NCI-H1092 (cell line): ENCODE results near the gene GAS2L2.
"Not testable (repeated sequence)": the region's sequence is repeated elsewhere in the genome, so short reads cannot be mapped to it uniquely, and the experiment has no call there.

Source experiments
- DNase-seq: peaks from one replicate; lab custom pipeline; 2025; lab: John Stamatoyannopoulos, UW

GAS2L2 gene

DNA sequence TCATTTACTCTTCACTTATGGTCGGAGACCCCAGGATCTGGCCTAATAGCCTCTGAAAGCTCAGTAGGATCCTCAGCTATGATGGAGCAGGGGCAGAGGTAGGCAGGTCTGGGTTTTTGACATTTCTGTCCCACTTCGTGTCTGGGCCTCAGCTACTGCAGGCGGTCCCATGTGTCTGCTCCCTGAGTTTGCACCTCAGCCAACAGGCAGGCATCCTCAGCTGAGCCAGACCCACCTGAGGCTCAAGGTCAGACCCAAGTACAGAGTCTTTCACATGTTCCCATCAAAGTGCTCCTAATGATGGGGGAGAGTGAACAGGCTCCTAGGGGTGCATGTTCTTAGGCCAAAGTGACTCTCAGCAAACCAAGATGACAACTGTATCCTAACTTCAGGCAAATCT is 24.5 kb downstream of the GAS2L2 start:
- DNase-seq, result no peak

DNA sequence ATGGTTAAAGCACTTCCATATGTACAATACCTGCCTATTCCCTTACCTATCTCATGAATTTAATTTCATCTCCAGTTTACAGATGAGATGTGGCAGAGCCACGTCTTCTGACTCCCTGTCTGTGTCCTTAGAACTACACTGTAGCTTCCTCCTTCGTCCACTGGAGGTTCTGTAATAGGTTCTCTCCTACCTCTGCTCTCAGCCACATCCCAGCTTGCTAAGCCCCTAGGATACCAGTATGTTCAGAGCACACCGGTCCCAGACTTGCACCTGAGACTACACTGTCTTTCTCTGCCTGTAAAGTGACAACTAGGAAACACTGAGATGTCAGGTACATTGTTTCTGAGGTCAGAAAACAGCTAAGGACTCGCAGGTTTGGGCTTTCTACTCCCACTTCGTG is 25.4 kb downstream of the GAS2L2 start:
- no peak for DNase-seq

DNA sequence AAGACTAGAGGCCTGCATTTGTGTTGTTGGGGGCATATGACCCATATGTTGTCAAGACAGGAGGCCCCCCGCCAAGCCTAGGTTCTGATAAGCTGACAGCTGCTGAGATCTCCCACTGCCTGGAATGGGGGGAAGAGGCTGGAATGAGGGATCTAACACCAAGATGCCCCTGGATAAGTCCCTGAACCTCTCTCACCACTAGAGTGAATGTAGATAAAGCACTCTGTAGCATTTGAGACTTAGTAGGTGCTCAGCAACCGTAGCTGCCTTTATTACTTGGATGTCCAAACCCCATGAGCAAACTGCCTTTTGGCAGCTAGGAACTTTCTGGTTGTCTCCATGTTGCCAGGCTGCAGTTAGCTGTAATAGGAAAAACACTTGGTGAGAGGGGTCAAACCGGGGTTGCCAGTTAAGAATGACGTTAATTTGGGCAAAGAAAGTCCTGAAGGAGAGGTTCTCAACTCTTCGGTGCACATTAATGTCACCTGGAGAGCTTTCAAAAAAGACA is 26.0 kb downstream of the GAS2L2 start:
- no peak for DNase-seq

DNA sequence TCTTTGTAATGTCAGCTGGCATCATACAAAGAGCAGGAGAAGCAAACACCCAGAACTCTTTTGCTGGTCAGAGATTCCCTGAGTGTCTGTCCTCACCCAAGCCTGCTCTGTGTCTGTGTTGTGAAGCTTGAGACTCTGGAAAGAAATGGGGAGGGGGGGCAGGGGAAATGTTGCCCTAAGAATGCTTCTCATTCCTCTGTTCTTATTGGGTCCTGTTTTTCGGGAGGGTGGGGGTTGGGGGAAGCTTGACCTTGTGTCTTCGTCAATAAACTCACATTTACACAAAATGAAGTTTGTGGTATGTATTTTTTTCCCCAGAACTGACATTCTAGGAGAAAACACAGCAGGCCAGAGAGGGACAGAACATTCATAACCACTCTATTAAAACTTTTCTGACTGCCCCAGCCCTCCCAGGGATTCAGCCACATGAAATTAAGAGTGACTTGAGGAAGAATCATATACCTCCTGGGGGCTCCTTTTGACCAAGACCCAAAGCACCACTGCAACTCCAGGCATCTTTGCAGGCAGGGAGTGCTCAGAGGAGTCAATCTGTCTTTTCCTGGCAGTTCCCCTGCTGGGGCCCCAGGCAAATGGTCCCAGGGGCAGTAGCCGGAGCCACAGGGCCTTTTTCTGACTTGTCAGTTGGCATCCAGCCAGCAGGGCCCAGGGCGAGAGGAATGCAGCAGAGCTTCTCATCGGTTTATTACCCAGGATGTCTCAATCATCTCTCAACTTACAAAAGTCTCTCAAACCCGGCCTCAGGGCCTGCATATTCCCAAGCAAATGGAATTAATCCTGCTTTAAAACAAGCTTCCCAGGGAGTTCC is 26.7 kb downstream of the GAS2L2 start:
- no peak for DNase-seq

DNA sequence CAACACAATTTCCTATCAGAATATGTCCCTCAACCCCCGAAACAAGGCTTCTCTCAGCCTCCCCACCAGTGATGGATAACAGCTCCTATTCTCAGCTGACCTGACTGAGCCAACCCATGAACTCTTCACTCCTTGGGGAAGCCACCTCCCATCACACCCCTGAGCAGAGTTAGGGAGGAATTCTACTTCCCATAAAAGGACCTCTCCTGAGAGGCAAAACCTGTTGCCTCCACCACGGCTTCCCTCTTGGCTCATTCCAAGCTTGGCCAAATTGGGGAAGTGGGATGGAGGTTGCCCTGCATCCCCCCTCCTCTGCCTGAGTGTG is 27.3 kb downstream of the GAS2L2 start:
- DNase-seq, result no peak

DNA sequence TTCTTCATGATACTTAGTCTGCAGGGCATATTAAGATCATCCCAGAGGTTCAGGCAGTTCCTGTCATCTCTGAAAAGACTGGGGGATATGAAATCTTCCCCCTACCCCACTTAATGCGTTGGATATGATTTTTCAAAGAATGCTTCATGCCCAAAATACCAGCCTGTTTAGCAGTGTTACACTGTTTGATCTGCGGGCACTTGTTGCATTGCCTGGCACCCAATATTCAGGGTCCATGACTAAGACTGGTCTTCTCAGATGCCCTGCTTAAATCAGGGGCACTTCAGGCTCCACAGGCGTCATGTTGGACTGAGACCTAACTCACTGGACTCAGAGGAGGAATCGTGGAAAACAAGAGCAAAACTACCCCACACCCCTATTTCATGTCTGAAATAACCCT is 28.0 kb downstream of the GAS2L2 start:
- DNase-seq, result no peak

DNA sequence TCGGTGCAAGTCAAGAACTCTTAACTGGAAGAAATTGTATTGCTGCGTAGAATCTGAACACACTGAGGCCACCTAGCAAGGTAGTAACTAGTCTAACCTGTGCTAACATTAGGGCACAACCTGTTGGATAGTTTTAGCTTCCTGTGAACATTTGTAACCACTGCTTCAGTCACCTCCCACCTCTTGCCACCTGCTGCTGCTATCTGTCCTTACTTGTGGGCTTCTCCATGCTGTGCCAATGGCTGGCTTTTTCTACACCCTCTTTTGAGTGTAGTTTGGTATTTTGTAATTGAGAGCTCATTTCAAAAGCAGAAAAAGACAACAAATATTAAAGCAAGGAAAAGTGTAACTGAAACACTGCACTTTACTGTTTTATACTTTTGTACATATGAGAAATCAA is 29.3 kb downstream of the GAS2L2 start:
- no peak for DNase-seq

DNA sequence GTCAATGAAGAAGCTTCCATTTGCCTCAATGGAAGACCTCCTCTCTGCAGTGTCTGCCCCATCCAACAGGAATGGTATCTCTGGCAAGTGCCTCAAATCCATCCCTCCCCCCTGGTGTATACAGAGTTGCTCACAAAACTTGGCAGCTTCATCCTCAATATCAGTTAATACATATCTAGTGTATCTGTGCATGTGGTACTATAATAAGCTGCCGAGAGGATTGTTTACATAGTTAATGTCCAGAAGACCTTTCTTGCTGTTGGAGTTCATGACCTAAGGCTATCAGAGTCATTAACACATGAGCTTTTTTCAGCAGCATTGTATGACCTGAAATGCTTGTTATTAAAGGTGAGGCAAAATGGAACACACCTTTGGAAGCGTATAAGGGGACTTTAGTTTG is 35.6 kb downstream of the GAS2L2 start:
- no peak for DNase-seq

DNA sequence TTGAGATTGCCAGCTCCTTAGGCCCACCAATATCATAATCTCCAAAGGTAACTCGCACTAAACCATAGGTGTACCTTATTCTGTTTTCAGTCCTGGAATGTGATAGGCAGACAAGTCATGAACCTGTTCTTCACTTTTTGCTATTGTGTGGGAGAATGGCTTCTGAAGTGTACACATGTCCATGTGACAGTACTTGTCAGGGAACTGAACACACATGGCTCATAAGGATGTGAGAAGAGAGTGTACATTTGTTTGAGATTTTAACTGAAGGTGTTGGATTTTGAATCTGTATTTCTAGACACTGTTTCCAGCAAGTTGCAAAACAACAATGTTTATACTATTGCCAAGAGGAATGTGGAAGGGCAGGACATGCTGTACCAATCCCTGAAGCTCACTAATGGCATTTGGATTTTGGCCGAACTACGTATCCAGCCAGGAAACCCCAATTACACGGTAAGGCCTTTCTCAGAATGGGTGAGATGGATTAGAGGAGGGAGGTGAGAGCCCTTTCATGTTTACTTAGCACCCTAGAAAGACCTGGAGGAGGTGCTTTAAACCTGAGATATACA is 36.1 kb downstream of the GAS2L2 start:
- DNase-seq, result no peak

DNA sequence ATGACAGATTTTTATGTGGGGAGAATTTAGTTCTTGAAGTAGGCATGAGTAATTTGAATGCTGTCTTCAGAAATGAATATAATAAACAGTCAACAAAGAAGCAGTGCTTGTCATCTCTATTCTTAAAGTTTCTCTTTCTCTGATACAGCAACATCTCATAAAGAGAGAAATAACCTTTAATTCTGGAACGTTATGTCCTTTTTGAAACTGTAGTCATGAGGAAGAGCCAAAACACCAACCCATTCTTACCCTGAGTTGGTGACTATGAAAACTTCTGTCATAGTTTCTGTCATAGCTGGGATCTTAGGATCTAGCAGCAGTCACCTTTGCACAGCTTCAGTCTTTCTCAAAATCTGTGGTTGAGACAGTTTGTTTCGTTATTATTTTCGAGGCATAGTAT is 36.9 kb downstream of the GAS2L2 start:
- DNase-seq, result no peak

DNA sequence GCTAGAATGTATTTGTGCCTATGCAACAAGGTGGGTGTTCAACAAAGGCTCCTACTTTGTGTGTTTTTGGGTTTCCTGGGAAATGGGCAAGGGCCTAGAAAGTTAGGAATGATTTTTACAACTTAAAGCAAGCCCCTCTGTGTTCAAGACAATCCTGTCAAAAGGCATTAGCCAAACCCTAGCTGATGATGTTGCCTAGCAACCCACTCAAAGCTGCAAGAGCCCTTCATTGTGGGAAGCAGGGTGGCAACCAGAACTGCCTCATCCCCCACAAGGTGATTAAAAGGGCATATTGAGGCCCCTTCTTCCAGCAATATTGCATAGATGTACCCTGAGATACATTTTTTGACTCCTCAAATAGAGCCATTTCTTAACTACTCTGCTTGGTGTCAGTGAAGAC is 37.6 kb downstream of the GAS2L2 start:
- DNase-seq, result no peak

DNA sequence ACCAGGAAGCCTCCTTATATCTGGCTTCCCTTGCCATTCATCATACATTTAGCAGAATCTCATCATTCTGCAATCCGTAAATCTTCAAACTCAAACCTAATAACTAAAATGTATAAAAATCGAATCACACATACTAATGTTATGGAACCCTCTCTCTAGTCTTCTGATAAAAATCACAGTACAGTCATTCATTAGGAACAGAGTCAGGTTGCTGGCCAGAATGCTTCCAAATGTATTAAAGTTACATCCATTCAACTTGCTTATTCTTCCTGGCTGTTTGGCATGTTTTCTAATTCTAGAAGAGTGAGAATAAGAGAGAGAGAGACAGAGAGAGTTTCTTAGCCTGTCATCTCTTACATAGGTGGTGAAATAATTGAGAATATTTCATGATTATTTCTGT is 38.1 kb downstream of the GAS2L2 start:
- no peak for DNase-seq

DNA sequence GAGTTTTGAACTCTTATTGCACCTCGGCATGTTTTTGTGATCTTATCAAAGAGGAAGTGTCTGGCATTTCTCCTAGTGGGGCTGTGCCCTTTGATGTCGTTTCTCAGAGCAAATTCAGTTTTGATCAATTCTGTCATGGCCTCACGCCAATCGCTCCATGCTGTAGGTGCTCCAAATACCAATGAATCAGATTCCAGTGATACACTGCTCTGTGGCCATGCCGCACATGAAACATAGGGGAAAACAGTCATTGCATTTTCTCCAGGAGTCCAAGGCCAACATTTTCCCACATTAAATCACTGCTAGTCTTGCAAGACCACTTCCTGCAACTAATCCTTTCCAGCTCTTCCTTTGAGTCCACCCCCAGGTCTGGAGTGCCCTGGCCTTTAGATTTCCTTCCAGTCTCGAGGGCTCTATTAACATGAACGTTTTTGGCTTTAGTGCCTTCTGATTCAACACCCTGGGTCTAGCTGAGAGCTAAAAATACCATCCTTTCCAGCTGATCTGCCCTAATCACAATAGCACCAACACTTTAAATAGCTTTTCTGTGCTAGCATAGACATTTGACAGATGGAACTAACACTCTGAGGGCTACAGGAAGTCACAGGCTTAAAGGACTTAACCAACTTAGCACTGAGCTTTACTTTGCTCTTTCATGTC is 39.8 kb downstream of the GAS2L2 start:
- no peak for DNase-seq

DNA sequence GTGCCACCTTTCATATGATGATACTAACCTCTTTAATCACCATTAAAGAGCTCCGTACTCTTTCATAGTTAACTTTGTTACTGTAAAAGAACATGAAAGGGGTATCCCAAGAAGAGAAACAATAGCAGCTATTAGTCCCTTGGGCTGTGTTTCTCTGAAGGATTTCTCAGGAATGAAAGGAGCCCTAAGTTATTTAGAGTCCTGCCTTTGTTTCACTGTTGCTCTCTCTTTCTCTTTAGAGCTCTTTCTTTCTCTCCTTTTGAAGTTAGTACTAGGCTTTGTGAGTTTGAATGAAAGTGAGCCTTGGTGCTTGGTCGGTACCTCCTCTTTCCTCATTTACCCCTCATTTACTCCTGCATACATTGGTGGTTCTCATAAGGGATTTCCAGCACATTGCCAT is 42.1 kb downstream of the GAS2L2 start:
- DNase-seq, result no peak

DNA sequence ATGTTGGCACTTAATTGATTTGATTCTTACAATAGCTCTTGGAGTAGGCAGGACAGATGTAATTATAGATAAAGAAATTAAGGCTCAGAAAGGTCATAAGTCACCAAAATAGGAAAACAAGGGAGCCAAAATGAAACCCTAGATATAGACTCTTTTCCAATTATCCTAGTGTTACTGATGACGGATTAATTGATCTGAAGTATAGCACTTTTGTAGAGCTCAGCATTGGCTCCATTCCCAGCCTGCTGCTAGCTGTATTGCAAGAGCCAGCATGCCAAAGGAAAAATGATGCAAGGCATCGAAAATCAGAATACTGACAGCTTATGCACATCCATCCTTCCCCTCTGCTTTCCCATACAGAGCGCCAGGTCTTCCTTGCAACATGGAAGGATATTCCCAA is 43.2 kb downstream of the GAS2L2 start:
- peak; percentile 15 for DNase-seq

DNA sequence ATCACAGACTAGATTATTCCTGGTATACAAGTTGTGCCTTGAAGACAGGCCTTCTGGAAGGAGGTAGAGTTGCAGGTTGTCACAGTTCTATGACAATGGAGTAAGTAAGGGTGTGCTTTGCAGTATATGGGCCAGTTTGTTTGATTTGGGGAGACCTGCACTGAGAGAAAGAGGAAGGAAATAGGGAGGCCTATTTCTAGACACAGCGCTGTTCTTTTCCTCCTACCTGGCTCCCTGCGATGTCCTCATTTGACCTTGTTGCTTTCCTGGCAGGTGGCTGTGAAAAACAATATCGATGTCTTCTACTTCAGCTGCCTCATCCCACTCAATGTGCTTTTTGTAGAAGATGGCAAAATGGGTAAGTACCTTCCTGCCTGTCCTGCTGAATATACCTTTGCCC is 44.1 kb downstream of the GAS2L2 start:
- DNase-seq, result no peak

DNA sequence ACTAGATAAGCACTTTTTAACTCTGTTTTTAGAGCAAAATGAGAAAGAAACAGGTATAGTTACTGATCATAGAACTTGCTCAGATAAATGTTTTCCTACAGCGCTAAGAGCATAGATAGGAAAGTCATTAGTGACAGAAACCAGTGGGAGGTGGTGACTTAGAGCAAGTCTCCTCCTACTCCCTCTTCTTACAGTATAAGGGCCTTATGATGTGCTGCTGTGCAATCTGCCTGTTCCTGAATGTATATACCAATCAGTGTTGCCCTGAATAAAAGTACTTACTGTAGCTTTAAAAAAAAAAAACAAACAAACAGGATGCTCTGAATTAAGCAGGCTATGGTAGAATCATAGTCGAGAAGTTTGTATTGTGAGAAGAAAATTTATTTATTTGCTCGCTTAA is 44.9 kb downstream of the GAS2L2 start:
- DNase-seq, result no peak

DNA sequence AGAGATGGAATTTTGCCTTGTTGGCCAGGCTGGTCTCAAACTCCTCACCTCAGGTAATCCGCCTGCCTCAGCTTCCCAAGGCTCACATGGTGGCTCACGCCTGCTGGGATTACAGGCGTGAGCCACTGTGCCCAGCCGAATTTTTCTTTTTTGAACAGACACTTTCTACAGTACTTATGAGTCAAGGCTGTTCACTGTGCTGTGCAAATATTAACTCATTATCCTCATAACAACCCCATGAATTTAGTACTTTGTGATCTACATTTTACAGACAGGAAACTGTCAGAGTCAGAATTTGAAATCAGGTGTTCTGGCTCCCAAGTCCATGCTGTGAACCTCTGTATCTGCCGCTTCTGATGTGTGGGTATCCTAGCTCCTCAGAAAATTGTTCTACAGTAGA is 47.3 kb downstream of the GAS2L2 start:
- no peak for DNase-seq

DNA sequence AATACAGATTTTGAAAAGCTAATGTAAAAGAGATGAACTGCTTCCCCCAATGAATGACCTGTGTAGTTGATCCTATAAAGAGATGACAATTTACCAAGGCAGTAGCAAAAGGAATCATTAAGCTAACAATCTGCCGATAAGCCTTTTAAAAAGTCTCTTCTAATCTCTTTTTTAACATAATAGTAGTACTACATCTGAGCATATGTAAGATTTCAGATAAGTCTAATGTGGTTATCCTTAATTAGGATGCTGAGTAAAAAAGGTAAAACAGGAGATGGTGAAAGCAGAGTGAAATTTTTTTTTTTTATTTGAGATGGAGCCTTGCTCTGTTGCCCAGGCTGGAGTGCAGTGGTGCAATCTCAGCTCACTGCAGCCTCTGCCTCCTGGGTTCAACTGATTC is 47.8 kb downstream of the GAS2L2 start:
- no peak for DNase-seq

DNA sequence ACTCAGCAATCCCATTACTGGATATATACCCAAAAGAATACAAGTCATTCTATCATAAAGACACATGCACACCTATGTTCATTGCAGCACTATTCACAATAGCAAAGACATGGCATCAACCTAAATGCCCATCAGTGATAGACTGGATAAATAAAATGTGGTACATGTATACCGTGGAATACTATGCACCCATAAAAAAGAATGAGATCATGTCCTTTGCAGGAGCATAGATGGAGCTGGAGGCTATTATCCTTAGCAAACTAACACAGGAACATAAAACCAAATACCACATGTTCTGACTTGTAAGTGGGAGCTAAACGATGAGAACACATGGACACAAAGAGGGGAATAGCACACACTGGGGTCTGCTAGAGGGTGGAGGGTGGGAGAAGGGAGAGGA is 49.7 kb downstream of the GAS2L2 start:
- DNase-seq, result not testable (repeated sequence)

DNA sequence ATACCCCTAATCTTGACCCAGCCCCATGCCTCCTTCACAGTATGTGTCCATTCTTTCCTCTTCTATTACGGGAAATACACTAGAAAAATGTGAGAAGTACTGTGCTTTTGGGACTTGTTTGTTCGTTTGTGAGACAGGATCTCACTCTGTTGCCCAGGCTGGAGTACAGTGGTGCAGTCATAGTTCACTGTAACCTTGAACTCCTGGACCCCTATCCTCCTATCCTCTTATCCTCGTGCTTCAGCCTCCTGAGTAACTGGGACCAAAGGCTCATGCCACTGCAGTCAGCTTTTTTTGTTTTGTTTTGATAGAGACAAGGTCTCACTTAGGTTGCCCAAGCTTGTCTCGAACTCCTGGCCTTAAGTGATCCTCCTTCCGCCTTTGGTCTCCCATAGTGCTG is 51.5 kb downstream of the GAS2L2 start:
- no peak for DNase-seq

DNA sequence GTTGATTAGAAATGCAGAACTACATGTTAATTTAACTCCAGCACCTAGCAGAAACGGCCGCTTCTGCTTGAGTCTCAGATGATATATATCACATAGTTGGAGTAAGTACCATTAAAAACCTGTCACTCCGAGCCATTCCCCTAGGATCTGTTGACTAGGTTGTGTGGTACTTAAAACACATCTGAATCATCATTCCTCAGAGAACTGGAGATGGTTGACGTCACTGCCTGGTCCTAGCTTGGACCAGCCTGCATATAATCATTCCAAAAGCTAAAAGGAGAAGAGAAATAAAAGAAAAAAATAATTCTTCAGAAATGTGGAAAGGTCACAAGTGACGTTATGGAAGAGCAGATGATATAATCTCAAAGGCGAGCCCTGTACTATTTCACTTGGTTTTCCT is 52.9 kb downstream of the GAS2L2 start:
- no peak for DNase-seq

DNA sequence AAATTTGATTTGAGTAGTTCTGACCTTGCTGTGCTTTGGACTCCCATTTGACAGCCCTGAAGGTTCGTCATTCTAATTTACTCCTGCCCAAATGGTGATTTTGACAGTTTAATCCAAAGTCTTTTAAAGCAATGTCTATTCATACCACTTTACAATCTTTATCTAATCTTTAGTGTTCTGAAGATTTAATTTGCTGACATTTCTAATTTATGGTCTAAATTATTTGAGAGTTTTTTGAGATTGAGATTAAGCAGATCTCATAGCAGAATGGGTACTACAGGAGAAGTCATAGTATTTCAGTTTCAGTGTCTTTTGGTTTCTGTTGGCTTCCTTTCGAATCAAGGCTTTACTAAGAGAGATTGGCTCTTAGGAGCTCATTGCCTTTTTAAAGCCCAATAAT is 54.2 kb downstream of the GAS2L2 start:
- DNase-seq, result no peak

DNA sequence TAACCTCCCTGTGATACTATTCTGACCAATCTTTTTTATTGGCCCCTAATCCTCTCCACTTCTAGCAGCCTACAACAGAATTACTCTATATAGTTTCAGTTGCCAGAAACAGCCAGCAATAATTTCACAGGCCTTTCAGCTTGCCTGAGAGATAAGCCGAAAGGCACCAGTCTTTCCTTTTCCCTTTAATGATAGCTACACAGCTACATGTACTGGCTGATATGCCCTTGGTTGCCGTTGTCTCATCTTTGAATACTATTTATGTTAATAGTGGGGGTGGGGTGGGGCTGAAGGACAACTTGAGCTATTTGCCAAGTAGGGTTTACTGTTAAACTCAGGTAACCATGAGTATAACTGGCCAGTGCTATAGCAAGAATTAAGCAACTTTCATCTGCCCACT is 57.4 kb downstream of the GAS2L2 start:
- no peak for DNase-seq
